Cardiac fibroblast (primary cell): ENCODE results near the gene HNRNPUL2.

Source experiments
- DNase-seq, 2 donors: peaks; one replicate each; pipeline versions ENCODE4 v3.0.0 to v3.0.0-alpha.2; 2010; ENCODE audit warnings: low read depth in 2 of 2
- H3K4me3 ChIP-seq, 2 donors: replicated peaks in 1 of 2; 1 replicate in 1 of 2; 2 replicates in 1 of 2; pipeline ENCODE4 v1.5.1; 2011; ENCODE audit warnings: low read depth in 2 of 2, low read length in 2 of 2, mild to moderate bottlenecking in 2 of 2, moderate library complexity in 1 of 2
- TF ChIP-seq, protein P1 (sequence below): IDR thresholded peaks from one replicate; pipeline ENCODE4 v1.5.1; 2011; ENCODE audit warnings: low read depth, mild to moderate bottlenecking, low read length, inconsistent platforms

Gene HNRNPUL2

GRCh38 chr11:62667460-62667859 is 59.8 kb downstream of the HNRNPUL2 start:
- H3K4me3 ChIP-seq = no peak overlapping the region
- DNase-seq = no peak

DNA sequence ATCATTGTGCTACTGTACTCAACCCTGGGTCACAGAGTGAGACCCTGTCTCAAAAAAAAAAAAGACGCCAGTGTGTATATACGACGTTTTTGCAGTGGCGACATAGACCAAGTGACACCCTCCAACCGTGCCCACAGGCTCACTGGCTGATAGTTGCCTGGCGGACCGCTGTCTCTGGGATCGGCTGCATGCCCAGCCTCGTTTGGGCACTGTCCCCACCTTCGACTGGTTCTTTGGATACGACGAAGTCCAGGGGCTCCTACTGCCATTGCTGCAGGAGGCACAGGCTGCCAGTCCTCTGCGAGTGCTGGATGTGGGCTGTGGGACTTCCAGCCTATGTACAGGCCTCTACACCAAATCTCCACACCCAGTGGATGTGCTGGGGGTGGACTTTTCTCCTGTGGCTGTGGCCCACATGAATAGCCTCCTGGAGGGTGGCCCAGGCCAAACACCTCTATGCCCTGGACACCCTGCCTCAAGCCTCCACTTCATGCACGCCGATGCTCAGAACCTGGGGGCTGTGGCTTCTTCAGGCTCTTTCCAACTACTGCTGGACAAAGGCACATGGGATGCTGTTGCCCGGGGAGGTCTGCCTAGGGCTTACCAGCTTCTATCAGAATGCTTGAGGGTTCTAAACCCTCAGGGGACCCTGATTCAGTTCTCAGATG is 60.9 kb downstream of the HNRNPUL2 start:
- DNase-seq = no peak
- TF ChIP-seq, protein P1, sequence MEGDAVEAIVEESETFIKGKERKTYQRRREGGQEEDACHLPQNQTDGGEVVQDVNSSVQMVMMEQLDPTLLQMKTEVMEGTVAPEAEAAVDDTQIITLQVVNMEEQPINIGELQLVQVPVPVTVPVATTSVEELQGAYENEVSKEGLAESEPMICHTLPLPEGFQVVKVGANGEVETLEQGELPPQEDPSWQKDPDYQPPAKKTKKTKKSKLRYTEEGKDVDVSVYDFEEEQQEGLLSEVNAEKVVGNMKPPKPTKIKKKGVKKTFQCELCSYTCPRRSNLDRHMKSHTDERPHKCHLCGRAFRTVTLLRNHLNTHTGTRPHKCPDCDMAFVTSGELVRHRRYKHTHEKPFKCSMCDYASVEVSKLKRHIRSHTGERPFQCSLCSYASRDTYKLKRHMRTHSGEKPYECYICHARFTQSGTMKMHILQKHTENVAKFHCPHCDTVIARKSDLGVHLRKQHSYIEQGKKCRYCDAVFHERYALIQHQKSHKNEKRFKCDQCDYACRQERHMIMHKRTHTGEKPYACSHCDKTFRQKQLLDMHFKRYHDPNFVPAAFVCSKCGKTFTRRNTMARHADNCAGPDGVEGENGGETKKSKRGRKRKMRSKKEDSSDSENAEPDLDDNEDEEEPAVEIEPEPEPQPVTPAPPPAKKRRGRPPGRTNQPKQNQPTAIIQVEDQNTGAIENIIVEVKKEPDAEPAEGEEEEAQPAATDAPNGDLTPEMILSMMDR = no peak
- H3K4me3 ChIP-seq = peak overlapping the region; percentile 60 to 84

More at GRCh38 chr11:62667460-62667859, 59.8 kb downstream of the HNRNPUL2 start:
- TF ChIP-seq, protein P1 = no peak

DNA sequence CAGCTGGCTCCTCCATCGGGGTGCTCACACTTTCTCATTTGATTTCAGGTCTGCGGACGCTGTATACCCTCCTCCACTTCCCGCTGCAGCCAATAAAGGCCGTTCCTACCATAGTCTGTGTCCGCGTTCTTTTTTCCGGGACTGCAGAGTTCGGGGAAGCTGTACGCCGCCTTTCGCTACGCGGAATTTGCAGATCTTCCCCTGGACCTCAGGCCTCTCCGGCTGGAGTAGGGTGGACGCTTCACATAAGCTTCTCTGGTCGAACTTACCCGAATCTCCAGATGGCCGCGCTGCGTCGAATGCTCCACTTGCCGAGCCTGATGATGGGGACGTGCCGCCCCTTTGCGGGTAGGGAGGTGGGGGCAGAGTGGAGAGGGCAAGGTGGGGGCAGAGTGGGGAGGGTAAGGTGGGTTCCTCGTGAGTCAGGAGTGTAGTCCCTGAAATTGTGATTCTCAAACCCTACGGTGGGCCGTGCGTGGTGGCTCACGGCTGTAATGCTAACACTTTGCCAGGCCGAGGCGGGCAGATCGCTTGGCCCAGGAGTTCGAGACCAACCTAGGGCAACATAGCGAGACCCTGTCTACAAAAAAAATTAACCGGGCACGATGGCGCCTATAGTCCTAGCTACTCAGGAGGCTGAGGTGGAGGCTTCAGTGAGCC is 61.5 kb downstream of the HNRNPUL2 start:
- H3K4me3 ChIP-seq = peak overlapping the region; percentile 60 to 84
- TF ChIP-seq, protein P1 = no peak
- DNase-seq = peak; percentile 66 to 75

GRCh38 chr11:62665075-62665598 is 62.1 kb downstream of the HNRNPUL2 start, which contains the start of the genes C11orf98 and CSKMT:
C11orf98 (minus strand) TSS chr11:62665210; CDS start chr11:62665169, 41 bp downstream.
CSKMT (plus strand) TSS chr11:62665312; CDS start chr11:62665880, 568 bp downstream.
- TF ChIP-seq, protein P1 = no peak
- DNase-seq = peak; percentile 93 to 96

DNA sequence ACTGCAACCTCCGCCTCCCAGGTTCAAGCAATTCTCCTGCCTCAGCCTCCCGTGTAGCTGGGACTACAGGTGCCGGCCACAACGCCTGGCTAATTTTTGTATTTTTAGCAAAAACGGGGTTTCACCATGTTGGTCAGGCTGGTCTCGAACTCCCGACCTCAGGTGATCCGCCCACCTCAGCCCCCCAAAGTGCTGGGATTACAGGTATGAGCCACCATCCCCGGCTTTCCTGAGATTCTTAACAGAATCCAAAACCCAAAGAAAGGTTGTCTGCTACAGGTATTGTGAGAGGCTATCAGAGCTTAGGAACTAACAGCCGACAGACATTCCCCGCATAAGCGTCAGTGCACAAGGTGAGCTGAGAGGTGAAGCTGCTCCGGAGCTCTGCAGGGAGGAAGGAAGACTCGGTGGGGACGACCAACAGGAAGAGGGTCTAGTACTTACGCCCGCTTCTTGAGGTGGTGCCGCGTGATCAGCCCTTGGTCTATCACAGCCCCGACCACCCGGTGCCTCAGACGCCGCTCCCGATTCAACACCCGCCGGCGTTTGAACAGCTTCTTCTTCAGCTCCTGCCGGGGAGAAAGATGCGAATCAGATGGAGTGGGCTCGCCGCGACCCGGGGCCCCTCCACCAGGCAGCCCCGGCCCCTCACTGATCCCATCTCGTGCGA is 62.7 kb downstream of the HNRNPUL2 start:
- peak overlapping the region; percentile 60 to 84 for H3K4me3 ChIP-seq
- TF ChIP-seq, protein P1 = no peak
- peak; percentile 52 to 57 for DNase-seq

More at GRCh38 chr11:62665075-62665598, 62.1 kb downstream of the HNRNPUL2 start, which contains the start of the genes C11orf98 and CSKMT:
- peak within 1 kb of the TSS; percentile 60 to 84 for H3K4me3 ChIP-seq
